Activated naive CD4-positive, alpha-beta T cell treated with anti-CD3 and anti-CD28 coated beads, Interleukin-2, amount 50 U/mL, for 16 hours (primary cell): Measurements from ENCODE around the gene SEMA5B.

ENCODE experiments used
- DNase-seq: peaks from one replicate; pipeline ENCODE4 v3.0.0-alpha.2; 2020

The SEMA5B gene

DNA sequence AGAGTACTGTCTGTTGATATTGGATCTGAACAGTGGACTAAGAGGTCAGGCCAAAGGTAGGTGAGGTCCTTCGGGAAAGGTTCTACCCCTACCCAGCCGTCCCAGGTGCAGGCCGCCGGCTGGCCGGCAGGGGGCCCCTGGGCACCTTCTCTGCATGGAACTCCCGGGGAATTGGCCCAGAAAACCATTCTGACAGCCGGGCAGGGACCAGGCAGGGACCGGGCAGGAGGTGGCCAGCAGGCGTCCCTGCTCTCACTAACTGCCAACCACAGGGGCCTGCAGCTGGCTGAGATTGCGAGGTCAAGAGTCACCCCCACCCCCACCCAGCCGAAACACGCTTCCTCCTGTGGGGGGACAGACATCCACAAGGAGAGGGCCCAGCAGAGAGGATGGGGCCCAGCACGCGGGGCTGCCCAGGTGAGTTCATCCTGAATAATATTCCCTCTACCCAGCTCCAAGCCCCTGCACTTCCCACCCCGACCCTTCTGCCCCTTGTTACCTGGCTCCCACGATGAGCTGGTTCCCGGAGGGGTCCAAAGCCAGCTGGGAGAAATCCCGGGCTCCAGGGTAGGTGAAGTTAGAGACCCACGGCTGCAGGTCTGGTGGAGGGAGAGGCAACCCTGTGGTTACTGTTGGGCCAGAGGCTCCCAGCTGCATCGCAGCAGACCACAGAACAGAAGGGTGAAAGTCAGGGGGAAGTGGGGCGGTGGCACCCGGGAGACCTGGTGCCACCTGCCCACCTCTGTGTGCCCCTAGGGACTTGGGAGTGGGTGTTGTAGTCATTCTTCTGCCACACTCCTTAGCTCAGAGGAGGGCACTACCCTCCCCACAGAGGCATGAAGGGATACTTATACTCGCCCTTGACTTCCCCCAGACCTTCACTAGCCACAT, 84.4 kb downstream of the SEMA5B start:
- DNase-seq: no peak

DNA sequence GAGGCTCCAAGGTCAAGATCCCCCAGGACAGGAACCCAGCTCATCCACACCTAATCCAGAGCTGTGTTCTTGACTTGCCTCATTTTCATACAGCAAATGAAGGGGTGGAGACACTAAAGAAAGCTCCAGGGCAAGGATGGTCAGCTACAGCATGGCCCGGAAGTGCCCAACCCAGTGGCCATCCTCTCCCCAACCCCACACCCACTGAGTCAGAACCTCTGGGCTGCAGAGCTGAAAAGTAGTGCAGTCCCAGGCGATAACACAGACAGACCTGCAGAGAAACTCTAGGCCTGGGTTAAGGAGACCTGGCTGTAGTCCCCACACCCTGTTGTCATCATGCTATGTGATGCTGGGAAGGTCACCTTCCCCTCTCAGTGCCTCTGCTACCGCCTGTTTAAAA, 85.3 kb downstream of the SEMA5B start:
- DNase-seq: no peak

DNA sequence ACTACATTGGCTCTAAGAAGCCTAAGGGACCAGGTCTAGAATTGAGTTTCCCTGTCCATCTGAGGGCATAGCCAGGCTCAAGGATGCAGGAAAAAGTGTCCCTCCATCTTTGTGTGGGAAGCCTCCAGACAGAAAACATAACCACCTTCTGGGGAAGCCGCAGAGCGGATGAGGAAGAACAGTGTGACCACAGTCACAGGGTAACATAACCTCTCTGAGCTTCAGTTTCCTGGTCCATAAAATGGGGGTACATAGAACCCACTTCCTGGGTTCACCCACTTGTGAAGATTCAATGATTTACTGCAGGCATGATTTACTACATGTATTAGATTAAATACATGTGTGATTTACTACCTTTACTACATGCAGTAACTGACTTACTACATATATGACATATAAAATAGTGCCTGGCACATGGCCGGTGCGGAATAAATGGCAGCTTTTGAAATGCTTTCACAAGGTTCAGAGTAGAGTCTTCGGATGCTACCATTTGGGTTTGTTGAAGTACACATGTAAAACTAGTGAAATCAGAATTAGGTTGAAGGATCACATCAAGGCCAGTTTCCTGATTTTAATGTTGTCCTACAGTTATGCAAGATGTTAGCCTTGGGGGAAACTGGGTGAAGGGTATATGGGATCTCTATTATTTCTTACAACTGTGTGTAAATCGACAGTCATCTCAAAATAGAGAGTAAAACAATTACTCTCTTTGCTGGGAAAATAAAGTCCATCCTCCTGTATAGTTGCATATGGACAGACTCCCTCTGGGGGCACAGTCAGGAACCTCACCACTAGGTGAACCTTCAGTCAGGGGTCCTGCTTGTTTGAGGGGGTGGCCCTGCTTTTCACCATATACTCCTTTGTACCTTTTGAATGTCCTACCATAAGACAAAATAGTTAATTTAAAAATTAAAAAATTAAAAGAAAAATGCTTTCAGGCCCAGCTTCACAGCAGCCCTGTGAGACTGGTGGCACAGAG, 86.0 kb downstream of the SEMA5B start:
- no peak for DNase-seq

DNA sequence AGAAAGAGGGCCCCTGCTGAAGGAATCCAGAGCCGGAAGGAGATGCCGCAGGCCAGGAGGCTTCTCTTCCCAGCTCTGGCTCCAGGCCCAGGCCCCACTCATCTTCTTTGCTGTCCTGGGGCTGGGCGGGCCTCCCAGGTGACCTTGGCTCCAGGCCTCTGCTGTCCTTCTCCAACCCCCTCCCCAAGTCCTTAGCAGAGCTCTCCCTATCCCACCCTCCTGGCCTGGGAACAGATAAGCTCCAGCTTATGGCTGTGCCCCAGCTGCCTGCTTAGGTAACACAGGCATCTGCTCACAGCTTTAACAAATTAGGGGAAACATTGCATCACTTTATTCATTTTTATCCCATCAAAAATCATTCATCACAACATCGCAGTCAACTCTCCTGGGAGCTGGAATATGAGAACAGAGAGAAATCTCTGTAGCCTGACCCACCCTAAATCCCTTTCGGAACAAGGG, 86.9 kb downstream of the SEMA5B start:
- DNase-seq: no peak

DNA sequence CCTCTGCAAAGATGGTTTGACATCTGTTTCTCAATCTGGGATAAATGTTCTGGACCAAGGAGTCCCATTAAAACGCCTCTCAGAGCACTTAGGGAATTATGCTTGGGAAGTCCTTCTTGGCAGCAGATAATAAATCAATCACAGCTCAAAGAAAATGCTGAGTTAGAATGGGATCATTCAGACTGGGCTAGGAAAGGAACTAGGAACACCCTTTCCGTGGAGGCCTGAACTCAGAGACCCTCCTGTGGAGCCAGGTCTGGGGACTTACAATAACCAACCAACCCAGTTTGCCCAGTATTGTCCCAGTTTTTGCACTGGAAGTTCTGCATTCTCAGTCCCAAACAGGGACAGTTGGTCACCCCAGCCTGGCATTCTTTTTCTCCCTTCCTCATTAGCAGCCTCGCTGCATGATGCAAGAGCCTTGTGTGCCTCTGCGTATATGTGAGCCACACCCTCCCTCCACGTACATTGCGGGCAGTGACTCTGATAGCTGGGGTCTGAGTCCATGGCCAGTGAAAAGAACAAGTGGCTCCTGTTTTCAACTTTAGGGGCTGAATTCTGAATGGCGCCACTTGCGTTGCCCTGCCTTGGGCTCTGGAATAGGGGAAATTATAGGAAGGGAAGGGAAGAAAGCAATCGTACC, 88.7 kb downstream of the SEMA5B start:
- no peak for DNase-seq

DNA sequence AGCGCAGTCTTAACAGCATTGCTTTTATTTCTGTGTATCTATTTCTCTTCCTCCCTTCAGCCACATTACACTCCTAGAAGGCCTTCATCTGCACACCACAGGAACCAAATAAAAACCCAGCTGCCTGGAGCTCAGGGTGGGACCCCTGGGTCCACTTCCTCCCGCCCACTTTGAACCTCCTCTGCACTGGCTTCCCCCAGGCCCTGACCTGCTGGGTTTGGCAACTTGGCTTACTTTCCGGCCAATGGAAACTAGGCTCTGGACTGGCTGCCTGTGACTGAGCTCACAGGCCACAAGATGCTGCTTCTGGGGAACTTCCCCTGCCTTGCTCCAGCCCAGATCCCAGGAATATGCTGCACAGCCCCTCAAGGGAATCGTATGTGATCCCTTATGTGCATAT, 89.8 kb downstream of the SEMA5B start:
- no peak for DNase-seq

DNA sequence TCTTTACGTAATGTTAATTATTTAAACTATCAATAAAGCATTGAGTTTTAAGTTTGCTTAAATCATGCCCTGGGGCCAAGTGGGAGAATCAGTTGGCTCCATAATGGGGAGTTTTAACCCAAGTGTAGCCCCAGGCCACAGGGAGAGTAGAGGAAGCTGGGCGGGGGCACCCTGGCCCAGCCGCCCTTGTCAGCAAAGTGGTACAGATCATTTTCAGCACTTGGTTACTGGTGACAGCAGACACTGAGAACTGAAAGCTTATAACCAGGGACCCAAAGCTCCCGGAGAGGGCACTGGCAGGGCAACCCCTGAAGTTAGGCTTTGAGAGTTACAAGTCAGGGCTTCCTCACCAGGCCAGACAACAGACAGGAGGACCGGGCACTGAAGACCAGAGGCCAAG, 90.6 kb downstream of the SEMA5B start:
- DNase-seq: no peak

DNA sequence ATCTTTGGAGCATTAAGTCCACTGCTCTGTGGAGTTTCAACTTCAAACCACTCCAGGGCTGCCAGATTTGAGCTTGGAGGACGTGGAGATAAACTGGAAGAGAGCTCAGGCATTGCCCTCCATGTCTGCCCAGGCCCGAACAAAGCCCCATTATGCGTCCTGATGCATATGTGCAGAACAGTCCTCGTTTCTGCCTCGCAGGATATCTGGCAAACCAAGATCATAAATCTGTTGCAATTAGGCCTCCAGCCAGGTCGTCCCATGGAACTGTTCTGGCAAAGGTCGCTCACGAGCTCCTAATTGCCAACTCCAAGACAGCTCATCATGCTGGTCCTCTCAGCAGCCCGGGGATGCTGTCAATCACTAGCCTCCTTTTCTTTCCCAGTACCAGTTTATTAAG, 91.2 kb downstream of the SEMA5B start:
- DNase-seq: no peak

DNA sequence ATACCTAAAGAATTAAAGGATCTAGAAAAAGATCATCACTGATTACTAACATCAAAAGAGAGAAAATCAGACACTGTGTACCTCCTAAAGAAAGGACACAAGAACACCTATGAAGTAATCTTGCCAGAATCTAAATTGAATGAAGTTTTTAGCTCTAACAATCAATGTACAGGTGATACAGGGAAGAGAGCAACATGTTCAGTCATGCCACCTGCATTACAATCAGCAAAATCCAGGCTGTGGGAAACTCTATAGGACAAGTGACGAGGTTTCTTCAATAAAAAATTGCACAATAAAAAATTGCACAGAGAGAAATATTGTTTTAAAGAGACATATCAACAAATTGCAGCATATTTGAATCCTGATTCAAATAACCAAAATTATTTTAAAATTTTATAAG, 93.3 kb downstream of the SEMA5B start:
- DNase-seq: no peak

DNA sequence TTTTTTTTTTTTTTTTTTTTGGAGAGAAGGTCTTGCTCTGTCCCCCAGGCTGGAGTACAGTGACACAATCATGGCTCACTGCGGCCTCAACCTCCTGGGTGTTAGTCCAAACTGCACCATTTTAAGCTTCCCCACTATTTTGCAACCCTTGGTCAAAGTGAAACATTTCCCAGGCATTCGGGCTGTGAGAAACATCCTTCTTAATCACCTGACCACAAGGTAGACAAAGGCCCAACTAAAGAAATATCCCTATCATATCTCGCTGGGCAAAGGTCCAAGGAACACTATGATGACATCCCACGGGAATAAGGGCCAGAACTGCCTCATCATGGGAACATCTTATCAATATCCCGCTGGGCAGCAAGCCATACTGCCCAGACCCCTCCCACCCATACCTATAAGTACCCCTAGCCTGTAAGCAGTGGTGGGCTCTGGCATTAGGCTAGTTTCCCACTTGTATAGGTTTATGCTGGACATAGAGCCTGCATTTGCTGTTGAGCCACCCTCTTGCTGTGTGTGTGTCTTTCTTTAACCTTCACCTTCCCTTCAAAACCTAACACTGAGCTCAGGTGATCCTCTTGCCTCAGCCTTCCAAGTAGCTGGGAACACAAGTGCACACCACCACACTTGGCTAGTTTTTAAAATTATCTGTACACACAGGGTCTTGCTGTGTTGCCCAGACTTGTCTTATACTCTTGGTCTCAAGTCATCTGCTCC, 95.2 kb downstream of the SEMA5B start:
- no peak for DNase-seq

DNA sequence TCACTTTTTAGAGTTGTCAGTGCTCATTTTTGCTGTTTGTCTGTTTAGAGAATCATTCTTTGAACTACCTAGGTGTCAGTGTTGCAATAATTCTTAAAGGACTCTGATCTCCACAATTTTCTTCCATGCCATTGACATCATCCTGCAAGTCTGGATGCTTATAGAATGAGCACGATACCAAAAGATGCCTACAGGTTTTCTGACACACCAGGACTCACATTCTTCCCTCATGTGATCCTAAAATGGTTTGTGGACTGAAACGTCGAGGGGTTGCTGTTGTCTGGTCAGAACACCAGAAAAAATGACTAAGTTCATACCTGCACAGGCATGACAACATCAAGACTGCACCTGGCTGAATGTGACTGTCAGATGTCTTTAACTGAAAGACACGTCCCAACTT, 95.9 kb downstream of the SEMA5B start:
- no peak for DNase-seq

DNA sequence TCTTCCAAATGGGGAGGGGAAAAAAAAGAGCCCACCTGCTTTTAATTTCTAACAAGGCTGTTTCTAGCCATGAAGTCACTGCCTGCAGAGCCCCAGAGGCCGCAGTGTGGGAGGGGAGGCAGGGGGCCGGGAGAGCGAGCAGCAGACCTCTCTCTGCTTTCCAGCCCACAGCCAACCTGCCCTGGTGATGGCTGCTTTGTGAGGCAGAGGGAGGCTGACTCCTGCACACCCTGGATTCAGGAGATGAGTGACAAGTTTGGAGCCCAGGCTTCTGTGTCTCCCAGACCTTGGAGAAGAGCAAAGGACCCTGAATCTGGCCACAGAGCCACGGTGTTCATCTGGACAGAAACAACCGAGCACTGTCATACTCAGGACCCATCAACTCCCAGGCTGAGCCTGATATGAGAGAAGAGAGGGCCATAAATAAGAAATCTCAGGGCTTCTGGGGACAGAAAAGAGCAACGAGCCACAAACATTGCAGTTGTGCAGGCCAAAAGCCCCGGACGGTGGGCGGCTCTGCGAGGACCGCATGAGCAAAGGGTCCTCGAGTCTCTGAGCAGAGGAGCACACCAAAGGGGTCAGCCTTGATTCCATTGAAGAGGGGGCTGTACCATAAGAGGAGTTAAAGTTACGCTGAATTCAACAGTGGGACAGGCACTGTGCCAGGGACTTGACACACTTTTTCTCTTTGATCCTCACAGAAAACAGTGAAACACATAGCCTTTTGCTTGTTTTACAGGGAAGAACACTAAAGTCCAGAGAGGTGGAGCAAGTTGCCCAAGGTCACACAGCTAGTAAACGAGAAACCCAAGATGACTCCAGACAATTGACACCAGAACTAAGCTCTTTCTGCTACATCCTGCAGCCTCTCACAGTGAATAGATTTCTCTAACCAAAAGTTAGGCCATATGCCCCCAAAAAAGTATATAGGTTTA, 97.2 kb downstream of the SEMA5B start:
- no peak for DNase-seq

DNA sequence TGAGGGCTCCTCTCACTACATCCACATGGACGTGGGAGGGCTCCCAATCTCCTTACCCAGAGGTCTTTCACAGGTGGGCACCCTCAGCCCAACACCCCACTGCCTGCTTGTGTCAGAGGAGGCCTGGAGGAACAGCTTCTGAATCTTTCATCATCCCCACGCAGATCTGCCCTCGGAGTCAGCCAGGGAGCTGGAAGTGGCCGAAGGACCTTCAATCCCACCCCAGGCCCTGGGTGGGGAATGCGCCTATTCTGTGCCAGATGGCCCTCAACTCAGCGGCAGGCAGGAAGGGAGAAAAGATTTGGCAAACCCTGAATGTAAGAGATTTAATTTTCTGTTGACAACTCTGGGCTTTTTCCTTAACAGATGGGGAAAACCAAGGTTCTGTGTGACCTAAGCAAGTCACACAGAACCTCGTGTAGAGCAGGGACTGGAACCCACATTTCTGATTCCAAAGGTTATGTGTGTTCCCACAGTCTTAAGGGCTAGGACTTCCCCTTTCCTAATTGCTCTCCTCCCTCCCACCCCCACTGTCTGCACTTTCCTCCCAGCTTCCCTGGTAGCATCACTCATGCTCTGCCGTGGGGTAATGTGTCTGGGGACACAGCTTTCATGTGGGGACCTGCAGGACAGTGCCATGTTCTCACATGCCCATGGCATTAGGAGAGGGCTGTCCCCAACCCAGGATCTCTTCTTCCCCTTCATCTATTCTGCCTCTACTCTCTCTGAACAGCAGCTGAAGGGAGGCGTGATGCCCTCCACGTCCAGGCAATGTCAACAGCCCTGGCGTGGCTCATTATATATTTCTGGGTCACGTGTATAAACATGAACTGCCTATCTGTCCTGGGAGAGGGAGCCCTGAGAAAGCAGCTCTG, 98.1 kb downstream of the SEMA5B start:
- no peak for DNase-seq

DNA sequence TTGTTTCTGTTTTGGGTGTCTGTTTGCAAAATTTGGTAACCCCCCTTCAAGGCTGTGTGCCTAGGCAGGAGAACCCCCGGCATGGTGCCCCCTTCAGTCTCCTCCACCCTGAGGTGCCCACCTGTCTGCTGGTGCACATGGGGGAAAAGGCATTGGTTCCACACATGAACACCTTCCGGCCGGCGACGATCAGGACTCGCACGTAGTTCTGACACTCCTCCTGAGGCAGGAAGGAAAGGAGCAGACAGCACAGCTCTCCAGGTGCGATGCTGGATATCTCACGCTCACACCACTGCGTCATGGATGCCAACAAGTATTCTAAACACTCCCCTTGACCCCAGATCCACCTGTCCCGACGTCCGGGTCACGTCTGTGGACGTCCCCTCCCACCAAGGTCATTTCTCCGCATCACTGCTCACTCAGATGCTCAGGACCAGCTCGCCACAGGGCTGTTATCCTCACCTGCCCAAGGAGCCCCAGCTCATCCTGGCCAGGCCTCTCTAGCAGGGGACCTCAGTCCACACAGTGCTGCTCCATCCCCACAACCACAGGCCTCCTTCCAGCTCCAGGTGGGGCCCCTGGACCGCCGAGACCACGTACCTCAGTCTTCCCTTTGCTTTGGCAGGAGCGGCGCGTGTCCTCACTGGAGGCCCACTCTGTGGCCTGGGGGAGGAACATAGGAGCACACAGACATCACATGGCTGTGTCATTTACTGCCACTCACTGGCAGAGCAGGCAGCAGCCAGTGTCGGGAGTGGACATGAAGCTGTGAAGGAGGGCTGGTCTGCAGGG, 99.0 kb downstream of the SEMA5B start:
- DNase-seq: no peak

DNA sequence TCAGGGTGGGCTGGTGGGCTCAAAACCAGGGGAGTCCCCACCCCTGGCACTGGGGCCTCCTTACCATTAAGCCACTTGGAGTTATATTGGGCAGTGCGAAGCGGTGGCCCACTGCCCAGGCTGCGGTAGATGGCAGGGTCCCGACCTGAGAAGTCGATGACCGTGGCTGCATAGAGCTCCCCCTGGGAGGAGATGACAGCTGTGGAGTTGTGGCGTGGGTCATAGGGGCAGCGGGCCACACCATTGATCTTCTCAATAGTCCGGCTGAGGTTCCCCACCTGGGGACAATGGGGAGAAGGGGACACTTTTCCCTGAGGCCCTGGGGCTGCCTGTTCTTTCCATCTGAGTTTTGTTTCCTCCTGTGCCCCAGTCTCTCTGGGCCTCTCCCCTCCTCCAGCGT, 99.8 kb downstream of the SEMA5B start:
- DNase-seq: no peak

DNA sequence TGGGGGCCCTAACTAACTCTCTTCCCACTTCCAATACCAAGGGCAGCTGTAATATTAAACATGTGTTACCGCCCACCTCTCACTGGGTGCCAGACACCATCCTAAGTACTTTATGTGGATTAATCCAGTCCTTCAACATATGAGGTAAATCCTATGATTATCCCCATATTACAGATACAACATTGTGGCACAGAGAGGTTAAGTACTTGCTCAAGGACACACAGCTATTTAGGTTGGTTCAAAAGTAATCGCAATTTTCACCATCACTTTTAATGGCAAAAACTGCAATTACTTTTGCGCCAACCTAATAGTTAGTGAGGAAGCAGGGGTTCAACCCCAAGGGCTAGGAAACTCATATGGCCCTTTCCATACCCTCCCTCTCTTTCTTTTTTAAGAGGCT, 100.8 kb downstream of the SEMA5B start:
- no peak for DNase-seq

DNA sequence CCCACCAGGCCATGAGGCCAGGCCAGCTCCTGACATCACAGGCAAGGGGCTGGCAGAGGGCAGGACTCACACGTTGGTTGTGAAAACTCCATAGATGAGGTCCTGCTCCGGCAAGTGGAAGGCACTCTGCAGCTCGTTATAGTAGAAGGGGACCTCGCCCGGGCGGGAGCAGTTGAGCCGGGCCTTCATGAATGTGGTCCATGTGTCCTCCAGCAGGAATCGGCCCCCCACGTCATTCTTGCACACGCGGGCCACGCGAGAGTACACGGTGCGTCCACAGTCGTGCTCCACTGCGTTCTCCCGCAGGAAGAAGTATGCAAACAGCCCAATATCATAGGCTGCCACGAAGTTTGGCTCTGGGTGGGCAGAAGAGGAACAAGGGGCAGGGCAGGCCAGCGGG, 101.2 kb downstream of the SEMA5B start:
- DNase-seq: no peak

DNA sequence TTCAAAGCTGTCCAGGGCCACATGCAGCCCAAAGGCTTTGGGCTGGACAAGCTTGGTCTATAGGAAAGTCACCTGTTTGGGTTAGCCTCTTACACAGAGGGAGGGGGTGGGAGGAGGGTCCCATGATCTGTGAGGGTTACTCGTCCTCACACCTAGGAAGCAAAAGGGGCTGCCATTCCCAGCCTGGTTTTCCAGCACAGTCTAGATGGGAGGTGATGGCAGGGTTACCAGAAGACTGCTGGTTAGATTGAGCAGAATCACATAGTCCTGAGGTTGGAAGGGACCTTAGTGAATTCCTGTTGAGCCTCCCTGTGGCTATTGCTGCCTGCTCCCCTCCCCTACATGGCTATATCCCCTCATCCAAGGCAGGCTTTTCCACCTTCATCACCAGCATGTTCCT, 101.8 kb downstream of the SEMA5B start:
- DNase-seq: no peak

DNA sequence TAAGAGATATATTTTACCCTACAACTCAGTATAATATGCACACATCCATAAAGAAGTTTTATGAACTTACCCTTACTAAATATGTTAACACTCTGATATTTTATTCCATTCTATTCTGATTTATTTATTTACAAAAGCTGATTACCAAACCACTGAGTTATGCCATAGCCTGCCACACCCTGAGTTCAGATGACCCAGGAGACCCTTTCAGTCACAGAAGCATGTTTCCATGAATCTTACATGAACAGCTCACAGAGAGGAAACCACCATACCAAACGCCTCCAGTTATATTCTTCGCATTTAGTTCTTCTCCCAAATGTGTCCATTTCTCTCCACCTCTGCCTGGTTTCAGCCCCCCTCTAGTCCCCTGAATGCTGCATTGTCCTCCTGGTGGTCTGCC, 103.5 kb downstream of the SEMA5B start:
- DNase-seq: no peak

DNA sequence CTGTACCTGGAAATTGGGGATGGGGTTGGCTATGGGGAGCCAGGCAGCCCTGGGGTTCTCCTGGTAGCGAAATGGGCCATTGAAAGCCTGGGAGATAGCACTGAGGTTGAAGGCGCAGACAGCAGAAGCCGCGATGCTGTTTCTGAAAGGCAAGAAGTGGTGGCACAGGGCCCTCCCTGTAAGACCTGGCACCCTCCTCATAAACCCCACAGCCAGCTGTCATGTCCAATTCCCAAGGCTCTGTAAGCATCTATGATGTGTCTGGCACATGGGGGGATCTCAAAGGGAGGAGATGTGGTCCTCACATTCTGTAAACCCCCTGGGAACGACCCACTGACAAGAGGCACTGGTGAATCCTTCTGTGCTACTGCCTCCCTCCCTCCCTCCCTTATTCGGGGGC, 104.0 kb downstream of the SEMA5B start:
- DNase-seq: no peak
